GM12878 (cell line): Measurements from ENCODE around the gene BCCIP. TPM values are rescaled to one million over a fixed set of nuclear protein-coding genes. Genes with fewer than 3 reads are reported as not detected.

Source experiments
- ATAC-seq: fragments of 200-7000 bp; cut with Tn5 transposase; 3 replicates; pipeline ENCODE4 v1.9.1; 2020; ENCODE audit warnings: mild to moderate bottlenecking, moderate library complexity
- BruUV-seq: library from RNA; stranded (reverse); fragments of 400-500 nt; replicated peaks from 2 replicates; lab custom pipeline; 2021; lab: Mats Ljungman, UMichigan
- CTCF ChIA-PET: fragments of 300-600 bp; sonication (Branson Sonifier 250); formaldehyde crosslinking; extraction: SDS; loops from one replicate; lab custom pipeline; 2021; ENCODE audit warnings: inconsistent platforms; lab: Yijun Ruan, JAX
- POLR2A ChIA-PET: fragments of 350-600 bp; formaldehyde crosslinking; extraction: SDS; loops from one replicate; lab custom pipeline; 2021; ENCODE audit warnings: inconsistent platforms; lab: Charles Lee
- RAD21 ChIA-PET: fragments of 300-600 bp; sonication (Branson Sonifier 250); formaldehyde crosslinking; loops from one replicate; lab custom pipeline; 2023; ENCODE audit warnings: antibody characterized with exemption; ENCODE audit not compliant: unreplicated experiment; lab: Charles Lee
- SMC1A ChIA-PET: fragments of 300-600 bp; sonication (Branson Sonifier 250); formaldehyde crosslinking; loops from one replicate; lab custom pipeline; 2023; ENCODE audit not compliant: unreplicated experiment, uncharacterized antibody; lab: Charles Lee
- DNase-seq: peaks from one replicate; pipeline ENCODE4 v3.0.0-alpha.2; 2011; ENCODE audit warnings: low read depth, low spot score
- FAIRE-seq: peaks from 3 replicates; lab custom pipeline; 2011; peaks lifted over from hg19 to GRCh38; lab: Jason Lieb, UNC
- H2AFZ ChIP-seq: 2 replicates; pipeline ENCODE4 v1.6.0; 2011; ENCODE audit warnings: low read depth, low read length, control low read depth; ENCODE audit not compliant: control insufficient read depth
- H3K27ac ChIP-seq: 2 replicates; pipeline ENCODE4 v1.5.1; 2011; ENCODE audit warnings: control low read depth; ENCODE audit not compliant: control insufficient read depth, insufficient read depth
- H3K27me3 ChIP-seq, 2 experiments: replicated peaks in 1 of 2; 2 replicates each; pipeline versions ENCODE4 v1.6.0 to v1.6.1; 2011; ENCODE audit warnings: low read length in 1 of 2; ENCODE audit not compliant: control insufficient read depth in 2 of 2, insufficient read depth in 2 of 2
- H3K36me3 ChIP-seq, 2 experiments: 2 replicates each; pipeline ENCODE4 v1.5.1; 2011; ENCODE audit warnings: low read length in 1 of 2; ENCODE audit not compliant: control insufficient read depth in 2 of 2, insufficient read depth in 2 of 2
- H3K4me1 ChIP-seq: 2 replicates; pipeline ENCODE4 v1.6.1; 2011; ENCODE audit warnings: mild to moderate bottlenecking, low read length, moderate library complexity, mixed read lengths; ENCODE audit not compliant: control insufficient read depth, insufficient read depth
- H3K4me2 ChIP-seq: 2 replicates; pipeline ENCODE4 v1.6.0; 2011; ENCODE audit warnings: control low read depth; ENCODE audit not compliant: control insufficient read depth, insufficient read depth
- H3K4me3 ChIP-seq: fragments of 200-600 bp; sonication (generic); 2 replicates; pipeline ENCODE4 v1.5.1; 2016
- H3K79me2 ChIP-seq: 2 replicates; pipeline ENCODE4 v1.6.0; 2011; ENCODE audit warnings: low read length; ENCODE audit not compliant: control insufficient read depth, insufficient read depth
- H3K9ac ChIP-seq: 2 replicates; pipeline ENCODE4 v1.8.0; 2011; ENCODE audit warnings: low read length, control low read depth, mixed read lengths; ENCODE audit not compliant: control insufficient read depth, insufficient read depth
- H3K9me3 ChIP-seq: replicated peaks from 3 replicates; pipeline ENCODE4 v1.5.1; 2011; ENCODE audit warnings: mild to moderate bottlenecking, low read length; ENCODE audit not compliant: control insufficient read depth, insufficient read depth
- H4K20me1 ChIP-seq: 2 replicates; pipeline ENCODE4 v1.6.0; 2011; ENCODE audit not compliant: control insufficient read depth, insufficient read depth
- CHD4 ChIP-seq: fragments of 200-600 bp; sonication (generic); IDR thresholded peaks from 2 replicates; pipeline ENCODE4 v1.6.1; 2016; ENCODE audit warnings: mild to moderate bottlenecking
- EZH2 ChIP-seq: IDR thresholded peaks from 2 replicates; pipeline ENCODE4 v1.6.1; 2012; ENCODE audit warnings: low read depth, mild to moderate bottlenecking, control low read depth, inconsistent platforms, low read length, borderline replicate concordance; ENCODE audit not compliant: control insufficient read depth
- KDM1A ChIP-seq: fragments of 200-600 bp; sonication (generic); IDR thresholded peaks from 2 replicates; pipeline ENCODE4 v1.6.1; 2016; ENCODE audit warnings: borderline replicate concordance
- NR2C1 ChIP-seq: fragments of 450-650 bp; IDR thresholded peaks from 2 replicates; pipeline ENCODE4 v1.6.1; 2017; ENCODE audit warnings: antibody characterized with exemption, mild to moderate bottlenecking, moderate library complexity
- TCF7 ChIP-seq: IDR thresholded peaks from 2 replicates; pipeline ENCODE4 v1.6.1; 2014; ENCODE audit warnings: antibody characterized with exemption, borderline replicate concordance
- ZNF207 ChIP-seq: fragments of 450-650 bp; IDR thresholded peaks from 2 replicates; pipeline ENCODE4 v1.6.1; 2014; ENCODE audit warnings: antibody characterized with exemption, mild to moderate bottlenecking, borderline replicate concordance
- WGBS: methylation state at CpG from one replicate; pipeline ENCODE4 v1.1.6; 2016; ENCODE audit warnings: low lambda C conversion rate; ENCODE audit not compliant: insufficient replicate concordance, insufficient coverage; ENCODE audit errors: missing lambda C conversion rate; 5-methylcytosine and 5-hydroxymethylcytosine counted together
- in situ Hi-C: fragments of 300-500 bp; cut with MboI; formaldehyde crosslinking; loops from 9 replicates; pipeline ENCODE4 v1.14.3; 2018; ENCODE audit warnings: mixed read lengths
- intact Hi-C: fragments of 100-400 bp; cut with micrococcal nuclease; formaldehyde crosslinking; loops from one replicate; pipeline ENCODE4 v1.14.2; 2022; ENCODE audit not compliant: unreplicated experiment
- polyA plus RNA-seq, 11 experiments: library from polyadenylated mRNA; depleted of rRNA in 4 of 11; unstranded in 6 of 11; stranded (reverse) in 5 of 11; fragments of >200 nt; fragmentation: Nextera tagmentation in 4 of 11; fragmentation: Illumina TruSeq in 1 of 11; extraction: Ambion mirVana in 4 of 11; extraction: Trizol in 1 of 11; gene quantifications; 1 replicate in 1 of 11; 2 replicates in 10 of 11; pipeline versions ENCODE4 v1.2.1 to v1.2.3, GENCODE V29; 2011 to 2016; ENCODE audit warnings: inconsistent platforms in 2 of 11, missing spikeins in 2 of 11, low read depth in 1 of 11
- total RNA-seq, 4 experiments: library from RNA; depleted of rRNA in 3 of 4; stranded (reverse); fragments of >200 nt in 3 of 4; fragmentation: Illumina TruSeq in 1 of 4; extraction: Trizol in 1 of 4; gene quantifications; 2 replicates each; pipeline versions ENCODE4 v1.2.1 to v1.2.3, GENCODE V29; 2013 to 2021
- TF ChIP-seq, protein P1 (sequence below): fragments of 450-650 bp; IDR thresholded peaks from 2 replicates; pipeline ENCODE4 v1.6.1; 2016; ENCODE audit warnings: mild to moderate bottlenecking
- TF ChIP-seq, protein P2 (sequence below): IDR thresholded peaks from 2 replicates; pipeline ENCODE4 v1.6.1; 2011; ENCODE audit warnings: borderline replicate concordance, low read depth, mild to moderate bottlenecking, moderate library complexity, mixed read lengths, low read length; ENCODE audit not compliant: insufficient read depth; ENCODE audit errors: extremely low read length
- TF ChIP-seq, protein P3 (sequence below): IDR thresholded peaks from 2 replicates; pipeline ENCODE4 v1.6.1; 2011; ENCODE audit warnings: borderline replicate concordance, low read depth, mild to moderate bottlenecking, moderate library complexity, low read length; ENCODE audit not compliant: insufficient read depth, poor library complexity, severe bottlenecking
- TF ChIP-seq, protein P4 (sequence below): IDR thresholded peaks from 2 replicates; pipeline ENCODE4 v1.6.1; 2012; ENCODE audit warnings: improper control_type of control experiment, low read depth, low read length; ENCODE audit not compliant: insufficient replicate concordance
- TF ChIP-seq, protein P5 (sequence below): IDR thresholded peaks from 2 replicates; pipeline ENCODE4 v1.6.1; 2012; ENCODE audit warnings: low read depth, low read length, improper control_type of control experiment

BCCIP gene
- total and polyA plus RNA-seq, 10 of the 15 experiments (the other 5 are each of a cell fraction or from before 2014, with no cell fraction given) = 61.2 to 225 (median 127) TPM

DNA sequence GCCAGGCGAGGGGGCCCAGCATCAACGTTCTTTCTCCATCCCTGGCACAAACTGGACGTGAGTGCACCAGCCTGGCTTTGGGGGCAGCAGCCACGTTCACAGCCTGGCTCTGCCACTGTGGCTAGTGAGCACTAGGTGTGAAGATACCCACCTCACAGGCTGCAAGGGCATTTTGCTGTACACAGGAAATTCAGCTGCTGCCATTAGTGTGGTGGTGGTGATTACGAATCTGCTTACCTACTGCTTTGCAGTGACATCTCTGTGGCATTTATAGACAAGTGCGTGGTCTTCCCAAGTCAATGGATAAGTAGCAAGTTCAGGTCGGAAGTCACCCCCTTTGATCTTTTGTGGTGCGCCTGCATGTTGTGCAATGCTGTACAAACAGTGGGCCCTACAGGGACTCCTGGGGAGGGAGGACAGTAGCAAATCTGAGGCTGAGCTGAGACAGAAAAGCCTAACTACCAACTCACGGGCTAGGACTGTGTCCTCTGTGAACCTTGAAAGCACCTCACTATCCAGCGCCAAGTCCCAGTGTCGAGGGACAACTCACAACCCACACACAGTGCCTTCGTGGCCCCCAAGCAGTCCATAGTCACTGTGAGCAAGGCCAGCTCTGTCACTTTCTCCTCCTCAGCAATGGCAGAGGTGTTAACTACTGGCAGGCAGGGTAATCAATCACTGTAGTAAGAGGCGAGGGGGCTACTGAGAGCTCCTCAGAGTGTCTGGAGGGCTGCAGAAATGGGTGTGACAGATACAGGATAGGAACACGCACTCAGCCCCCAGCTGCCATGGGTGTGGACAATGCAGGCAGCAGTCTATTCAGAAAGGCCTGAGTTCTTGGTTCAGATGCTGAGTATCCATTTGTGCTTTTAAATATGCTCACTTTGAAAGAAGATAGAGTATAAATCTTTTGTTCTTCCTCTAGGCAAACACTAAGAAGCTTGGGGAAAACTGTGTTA lies 30.7 kb upstream of the BCCIP start:
- CTCF ChIA-PET = interaction anchor here (0.6 kb wide), 1 partner anchor 61 kb away, joined by 3 read pairs; no protein-coding TSS in a partner anchor
- Histone ChIP-seq H3K9me3 (no peaks in the 10 kb centered on the region), H3K9ac (no peak overlapping the region), H3K4me1 (no peaks in the 10 kb centered on the region), H3K27ac (no peak overlapping the region), H2AFZ (no peak overlapping the region), H4K20me1 (no peaks in the 10 kb centered on the region), H3K4me3 (no peak overlapping the region), H3K36me3 (peaks cover 3 to 6% of the 10 kb centered on the region in 2 experiments), H3K79me2 (no peaks in the 10 kb centered on the region), H3K4me2 (no peak overlapping the region), H3K27me3 (no peaks in the 10 kb centered on the region)
- POLR2A ChIA-PET = no interaction called here
- DNase-seq = no peak
- RAD21 ChIA-PET = no interaction called here
- in situ Hi-C loops = no loop called here
- 89% methylated on average over 14 of the region's 14 CpGs for WGBS
- SMC1A ChIA-PET = no interaction called here
- no peak for ATAC-seq
- intact Hi-C loops = no loop called here
- FAIRE-seq = no peak
- no TSS peak for BruUV-seq
- no peak for TF ChIP-seq NR2C1
- TF ChIP-seq TCF7 = no peak
- TF ChIP-seq, protein P1, sequence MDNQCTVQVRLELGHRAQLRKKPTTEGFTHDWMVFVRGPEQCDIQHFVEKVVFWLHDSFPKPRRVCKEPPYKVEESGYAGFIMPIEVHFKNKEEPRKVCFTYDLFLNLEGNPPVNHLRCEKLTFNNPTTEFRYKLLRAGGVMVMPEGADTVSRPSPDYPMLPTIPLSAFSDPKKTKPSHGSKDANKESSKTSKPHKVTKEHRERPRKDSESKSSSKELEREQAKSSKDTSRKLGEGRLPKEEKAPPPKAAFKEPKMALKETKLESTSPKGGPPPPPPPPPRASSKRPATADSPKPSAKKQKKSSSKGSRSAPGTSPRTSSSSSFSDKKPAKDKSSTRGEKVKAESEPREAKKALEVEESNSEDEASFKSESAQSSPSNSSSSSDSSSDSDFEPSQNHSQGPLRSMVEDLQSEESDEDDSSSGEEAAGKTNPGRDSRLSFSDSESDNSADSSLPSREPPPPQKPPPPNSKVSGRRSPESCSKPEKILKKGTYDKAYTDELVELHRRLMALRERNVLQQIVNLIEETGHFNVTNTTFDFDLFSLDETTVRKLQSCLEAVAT = no peak
- TF ChIP-seq, protein P2, sequence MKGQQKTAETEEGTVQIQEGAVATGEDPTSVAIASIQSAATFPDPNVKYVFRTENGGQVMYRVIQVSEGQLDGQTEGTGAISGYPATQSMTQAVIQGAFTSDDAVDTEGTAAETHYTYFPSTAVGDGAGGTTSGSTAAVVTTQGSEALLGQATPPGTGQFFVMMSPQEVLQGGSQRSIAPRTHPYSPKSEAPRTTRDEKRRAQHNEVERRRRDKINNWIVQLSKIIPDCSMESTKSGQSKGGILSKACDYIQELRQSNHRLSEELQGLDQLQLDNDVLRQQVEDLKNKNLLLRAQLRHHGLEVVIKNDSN = no peak
- TF ChIP-seq, protein P3, sequence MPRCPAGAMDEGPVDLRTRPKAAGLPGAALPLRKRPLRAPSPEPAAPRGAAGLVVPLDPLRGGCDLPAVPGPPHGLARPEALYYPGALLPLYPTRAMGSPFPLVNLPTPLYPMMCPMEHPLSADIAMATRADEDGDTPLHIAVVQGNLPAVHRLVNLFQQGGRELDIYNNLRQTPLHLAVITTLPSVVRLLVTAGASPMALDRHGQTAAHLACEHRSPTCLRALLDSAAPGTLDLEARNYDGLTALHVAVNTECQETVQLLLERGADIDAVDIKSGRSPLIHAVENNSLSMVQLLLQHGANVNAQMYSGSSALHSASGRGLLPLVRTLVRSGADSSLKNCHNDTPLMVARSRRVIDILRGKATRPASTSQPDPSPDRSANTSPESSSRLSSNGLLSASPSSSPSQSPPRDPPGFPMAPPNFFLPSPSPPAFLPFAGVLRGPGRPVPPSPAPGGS = no peak
- TF ChIP-seq ZNF207 = no peak
- TF ChIP-seq, protein P4, sequence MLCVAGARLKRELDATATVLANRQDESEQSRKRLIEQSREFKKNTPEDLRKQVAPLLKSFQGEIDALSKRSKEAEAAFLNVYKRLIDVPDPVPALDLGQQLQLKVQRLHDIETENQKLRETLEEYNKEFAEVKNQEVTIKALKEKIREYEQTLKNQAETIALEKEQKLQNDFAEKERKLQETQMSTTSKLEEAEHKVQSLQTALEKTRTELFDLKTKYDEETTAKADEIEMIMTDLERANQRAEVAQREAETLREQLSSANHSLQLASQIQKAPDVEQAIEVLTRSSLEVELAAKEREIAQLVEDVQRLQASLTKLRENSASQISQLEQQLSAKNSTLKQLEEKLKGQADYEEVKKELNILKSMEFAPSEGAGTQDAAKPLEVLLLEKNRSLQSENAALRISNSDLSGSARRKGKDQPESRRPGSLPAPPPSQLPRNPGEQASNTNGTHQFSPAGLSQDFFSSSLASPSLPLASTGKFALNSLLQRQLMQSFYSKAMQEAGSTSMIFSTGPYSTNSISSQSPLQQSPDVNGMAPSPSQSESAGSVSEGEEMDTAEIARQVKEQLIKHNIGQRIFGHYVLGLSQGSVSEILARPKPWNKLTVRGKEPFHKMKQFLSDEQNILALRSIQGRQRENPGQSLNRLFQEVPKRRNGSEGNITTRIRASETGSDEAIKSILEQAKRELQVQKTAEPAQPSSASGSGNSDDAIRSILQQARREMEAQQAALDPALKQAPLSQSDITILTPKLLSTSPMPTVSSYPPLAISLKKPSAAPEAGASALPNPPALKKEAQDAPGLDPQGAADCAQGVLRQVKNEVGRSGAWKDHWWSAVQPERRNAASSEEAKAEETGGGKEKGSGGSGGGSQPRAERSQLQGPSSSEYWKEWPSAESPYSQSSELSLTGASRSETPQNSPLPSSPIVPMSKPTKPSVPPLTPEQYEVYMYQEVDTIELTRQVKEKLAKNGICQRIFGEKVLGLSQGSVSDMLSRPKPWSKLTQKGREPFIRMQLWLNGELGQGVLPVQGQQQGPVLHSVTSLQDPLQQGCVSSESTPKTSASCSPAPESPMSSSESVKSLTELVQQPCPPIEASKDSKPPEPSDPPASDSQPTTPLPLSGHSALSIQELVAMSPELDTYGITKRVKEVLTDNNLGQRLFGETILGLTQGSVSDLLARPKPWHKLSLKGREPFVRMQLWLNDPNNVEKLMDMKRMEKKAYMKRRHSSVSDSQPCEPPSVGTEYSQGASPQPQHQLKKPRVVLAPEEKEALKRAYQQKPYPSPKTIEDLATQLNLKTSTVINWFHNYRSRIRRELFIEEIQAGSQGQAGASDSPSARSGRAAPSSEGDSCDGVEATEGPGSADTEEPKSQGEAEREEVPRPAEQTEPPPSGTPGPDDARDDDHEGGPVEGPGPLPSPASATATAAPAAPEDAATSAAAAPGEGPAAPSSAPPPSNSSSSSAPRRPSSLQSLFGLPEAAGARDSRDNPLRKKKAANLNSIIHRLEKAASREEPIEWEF = no peak
- TF ChIP-seq, protein P5, sequence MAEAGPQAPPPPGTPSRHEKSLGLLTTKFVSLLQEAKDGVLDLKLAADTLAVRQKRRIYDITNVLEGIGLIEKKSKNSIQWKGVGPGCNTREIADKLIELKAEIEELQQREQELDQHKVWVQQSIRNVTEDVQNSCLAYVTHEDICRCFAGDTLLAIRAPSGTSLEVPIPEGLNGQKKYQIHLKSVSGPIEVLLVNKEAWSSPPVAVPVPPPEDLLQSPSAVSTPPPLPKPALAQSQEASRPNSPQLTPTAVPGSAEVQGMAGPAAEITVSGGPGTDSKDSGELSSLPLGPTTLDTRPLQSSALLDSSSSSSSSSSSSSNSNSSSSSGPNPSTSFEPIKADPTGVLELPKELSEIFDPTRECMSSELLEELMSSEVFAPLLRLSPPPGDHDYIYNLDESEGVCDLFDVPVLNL = no peak
- no peak for TF ChIP-seq EZH2
- no peak for TF ChIP-seq CHD4
- no peak for TF ChIP-seq KDM1A
